HG02642 (cell line): ENCODE results near the gene VPS25.

ENCODE experiments used
- ATAC-seq: cut with Tn5 transposase; IDR thresholded peaks from one replicate; pipeline ENCODE4 v1.9.1; 2021; ENCODE audit warnings: mild to moderate bottlenecking; ENCODE audit not compliant: unreplicated experiment, poor library complexity

The VPS25 gene

DNA sequence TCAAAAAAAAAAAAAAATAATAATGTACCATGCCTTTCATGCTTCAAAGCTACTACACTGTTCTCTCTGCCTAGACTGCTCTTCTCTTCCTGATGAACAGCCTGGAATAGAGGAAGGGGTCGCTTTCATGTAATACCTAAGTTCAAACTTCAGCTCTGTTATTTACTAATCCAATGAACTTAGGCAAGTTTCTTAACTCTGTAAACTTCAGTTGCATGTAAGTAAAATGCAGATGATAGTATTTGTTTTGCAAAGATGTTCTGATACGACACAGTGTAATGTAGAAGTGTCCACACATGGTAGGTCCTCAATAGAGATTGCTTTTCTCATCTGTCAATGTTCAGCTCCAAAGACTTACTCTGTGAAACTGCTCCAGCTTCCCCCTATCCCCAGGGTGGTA lies 18.7 kb downstream of the VPS25 start:
- no peak for ATAC-seq

- no peak for ATAC-seq
These were observed 19.3 kb downstream of the VPS25 start for GRCh38 chr17:42792545-42792944.

- no peak for ATAC-seq
These were observed 21.8 kb downstream of the VPS25 start for GRCh38 chr17:42795061-42795460.

DNA sequence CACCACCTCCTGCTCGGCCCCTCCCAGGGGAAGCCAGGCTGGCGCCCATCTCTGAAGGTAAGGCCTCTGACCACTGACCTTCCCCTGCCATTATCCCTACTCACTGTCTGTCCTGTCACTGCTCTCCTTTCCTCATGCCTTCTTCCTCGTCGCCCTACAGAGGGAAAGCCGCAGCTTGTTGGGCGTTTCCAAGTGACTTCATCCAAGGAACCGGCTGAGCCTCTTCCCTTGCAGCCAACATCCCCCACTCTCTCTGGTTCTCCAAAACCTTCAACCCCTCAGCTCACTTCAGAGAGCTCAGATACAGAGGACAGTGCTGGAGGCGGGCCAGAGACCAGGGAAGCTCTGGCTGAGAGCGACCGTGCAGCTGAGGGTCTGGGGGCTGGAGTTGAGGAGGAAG lies 22.2 kb downstream of the VPS25 start:
- no peak for ATAC-seq

GRCh38 chr17:42796066-42796758 lies 23.0 kb downstream of the VPS25 start:
- ATAC-seq, result no peak

- ATAC-seq, result no peak
These were observed 24.1 kb downstream of the VPS25 start for GRCh38 chr17:42797067-42798007.

GRCh38 chr17:42798011-42798382 lies 24.7 kb downstream of the VPS25 start:
- no peak for ATAC-seq

DNA sequence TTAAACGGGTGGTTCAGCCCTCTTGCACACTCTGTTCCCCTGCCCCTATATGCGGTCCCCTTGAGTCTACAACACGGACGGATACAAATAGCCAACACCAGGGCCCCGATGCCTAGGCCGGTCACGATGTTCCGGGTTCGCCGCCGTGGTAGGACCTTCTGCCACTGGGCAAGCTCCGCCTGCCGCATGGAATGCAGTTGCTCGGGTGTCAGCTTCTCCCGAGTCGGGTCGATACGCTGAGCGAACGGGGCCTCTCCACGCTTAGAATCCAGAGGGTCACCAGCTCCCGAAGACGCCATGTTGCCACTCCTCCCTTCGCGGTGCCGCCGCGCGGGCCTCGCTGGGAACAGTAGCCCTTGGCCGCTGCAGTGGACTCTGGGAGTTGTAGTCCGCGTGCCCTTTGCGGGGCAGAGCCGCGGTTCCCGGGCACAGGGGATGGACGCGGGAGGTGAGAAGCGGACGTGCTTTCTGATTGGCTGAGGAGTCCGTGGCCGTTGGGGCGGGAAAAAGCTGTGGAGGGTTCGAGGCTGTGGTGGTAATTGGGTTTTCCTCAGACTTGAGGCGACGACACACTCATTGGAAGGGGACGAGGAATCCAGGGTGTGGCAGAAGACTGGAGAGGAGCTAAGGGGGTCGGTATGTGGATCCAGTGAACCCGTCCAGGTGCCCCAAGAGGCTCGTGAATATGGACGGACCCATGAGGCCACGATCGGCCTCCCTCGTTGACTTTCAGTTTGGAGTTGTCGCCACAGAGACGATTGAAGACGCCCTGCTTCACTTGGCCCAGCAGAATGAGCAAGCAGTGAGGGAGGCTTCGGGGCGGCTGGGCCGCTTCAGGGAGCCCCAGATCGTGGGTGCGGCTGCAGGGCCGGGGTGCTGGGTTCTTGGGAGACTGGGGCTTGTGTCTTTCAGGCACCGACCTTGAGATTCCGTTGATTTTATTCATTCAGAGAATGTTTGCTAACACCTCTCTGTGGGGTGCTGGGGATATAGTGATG lies 25.4 kb downstream of the VPS25 start, which contains the start of the genes CNTD1 and COA3:
Gene CNTD1, plus strand, starts transcription at position 479 of the 998 bp plus-strand sequence. Its CDS starts 207 bp downstream, at position 686.
Gene COA3, minus strand, starts transcription at position 322 of the 998 bp plus-strand sequence. Its CDS starts 23 bp downstream, at position 299.
- ATAC-seq, result peak; percentile 87

DNA sequence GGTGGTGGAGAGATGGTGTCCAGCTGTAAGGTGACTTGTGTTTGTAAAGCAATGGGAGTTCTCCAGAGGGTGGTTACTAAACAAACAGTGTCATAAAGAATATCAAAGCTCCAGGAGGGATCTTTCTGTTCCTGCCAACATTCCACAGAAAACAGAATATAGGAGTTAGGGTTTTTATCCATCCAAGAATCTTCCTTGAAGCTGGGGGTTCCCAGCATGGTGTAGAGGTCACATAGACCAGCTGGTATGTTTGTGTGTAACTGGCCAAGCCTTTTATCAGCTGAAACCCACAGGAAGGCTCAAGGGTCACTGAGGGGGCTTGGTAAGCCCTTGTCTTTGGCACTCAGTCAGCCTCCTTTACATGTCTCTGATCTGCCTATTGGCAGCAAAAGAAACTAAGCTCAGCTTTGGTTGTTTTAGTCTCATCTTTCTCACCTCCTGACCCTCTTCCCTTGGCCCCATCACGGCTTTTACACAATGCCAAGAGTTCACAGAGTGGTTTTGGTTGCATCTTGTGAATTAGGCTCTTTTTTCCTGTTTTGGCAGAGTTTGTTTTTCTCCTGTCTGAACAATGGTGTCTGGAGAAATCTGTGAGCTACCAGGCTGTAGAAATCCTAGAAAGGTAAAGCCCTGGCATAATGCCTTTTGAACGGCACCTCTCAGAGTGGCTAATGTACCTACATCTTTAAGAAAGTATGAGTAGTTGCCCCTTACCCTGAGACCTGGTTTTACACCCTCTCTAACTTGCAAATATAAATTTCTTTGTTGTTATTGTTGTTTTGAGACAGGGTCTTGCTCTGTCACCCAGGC lies 30.0 kb downstream of the VPS25 start:
- no peak for ATAC-seq

DNA sequence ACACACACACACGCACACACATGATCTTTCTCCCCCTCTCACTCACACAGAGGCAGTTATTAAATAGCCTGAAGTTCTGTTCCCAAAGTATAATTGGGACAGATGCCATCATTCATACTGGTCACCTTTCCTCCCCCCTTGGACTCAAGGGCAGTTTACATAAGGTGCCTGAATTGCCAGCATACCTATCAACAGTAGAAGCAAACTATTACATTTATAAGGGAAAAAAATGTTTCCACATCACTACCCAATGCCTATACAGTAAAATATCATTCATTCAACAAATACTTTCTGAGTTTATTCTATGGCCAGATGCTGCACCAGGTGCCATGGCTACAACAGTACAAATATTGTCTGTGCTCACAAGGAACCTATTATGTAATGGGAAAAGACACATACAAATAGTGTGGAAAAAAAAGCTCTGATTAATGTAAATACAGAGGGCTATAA lies 31.7 kb downstream of the VPS25 start:
- no peak for ATAC-seq

DNA sequence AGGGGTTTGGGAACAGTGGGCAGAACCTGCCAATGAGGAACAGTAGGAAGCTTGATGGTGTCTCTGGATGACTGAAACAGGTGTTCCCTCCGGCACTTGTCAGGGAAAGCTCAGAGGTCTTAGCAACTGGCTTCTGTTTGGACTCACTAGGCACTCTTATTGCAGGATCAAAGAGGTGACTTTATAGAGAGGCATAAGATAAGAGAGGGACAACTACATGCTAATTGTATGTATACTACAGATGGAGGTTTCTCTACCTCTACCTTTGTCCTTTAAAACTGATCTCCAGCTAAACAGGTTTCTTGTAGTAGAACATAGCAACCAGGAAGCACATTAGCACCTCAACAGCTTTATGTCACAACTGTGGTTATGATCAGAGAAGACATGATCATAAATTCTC lies 33.0 kb downstream of the VPS25 start:
- no peak for ATAC-seq

- ATAC-seq, result no peak
These were observed 36.0 kb downstream of the VPS25 start for GRCh38 chr17:42809250-42809649.

GRCh38 chr17:42814633-42815399 lies 41.6 kb downstream of the VPS25 start:
- no peak for ATAC-seq

DNA sequence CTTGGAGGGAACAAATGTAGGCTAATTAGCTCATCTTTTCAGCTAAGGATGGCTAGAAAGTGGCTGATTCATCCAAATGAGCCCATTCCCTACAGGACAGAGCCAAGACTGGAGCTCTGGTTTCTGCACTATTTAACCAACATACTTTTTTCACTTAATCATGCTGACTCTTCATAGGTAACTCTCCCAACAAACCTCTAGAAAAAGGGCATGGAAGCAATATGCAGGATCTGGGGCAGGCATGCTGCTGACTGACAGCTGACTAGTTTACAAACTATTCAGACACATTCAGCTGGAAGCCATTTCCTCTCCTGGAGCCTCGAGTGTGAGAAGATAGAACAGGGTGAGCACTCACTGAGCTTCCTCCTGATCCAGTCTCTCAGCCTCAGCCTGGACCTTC lies 44.6 kb downstream of the VPS25 start:
- no peak for ATAC-seq

DNA sequence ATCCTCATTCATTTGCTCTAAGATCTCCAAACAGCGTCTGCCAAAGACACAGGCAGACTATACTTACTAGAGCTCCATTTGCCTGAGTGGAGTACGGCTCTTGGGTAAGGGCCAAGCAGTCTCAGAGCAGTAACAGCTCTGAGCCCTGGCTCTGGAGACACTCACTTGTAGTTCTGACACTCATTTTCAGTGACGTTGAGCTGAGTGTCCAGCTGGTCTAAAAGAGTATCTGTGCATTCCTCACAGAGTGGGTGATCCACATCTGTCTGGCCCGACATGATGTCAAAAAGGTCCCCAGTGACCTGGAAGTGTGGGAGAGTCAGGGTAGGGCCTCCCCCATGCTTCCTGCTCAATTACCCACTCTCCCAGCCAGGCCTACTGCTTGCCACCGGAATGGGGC lies 45.1 kb downstream of the VPS25 start:
- no peak for ATAC-seq

DNA sequence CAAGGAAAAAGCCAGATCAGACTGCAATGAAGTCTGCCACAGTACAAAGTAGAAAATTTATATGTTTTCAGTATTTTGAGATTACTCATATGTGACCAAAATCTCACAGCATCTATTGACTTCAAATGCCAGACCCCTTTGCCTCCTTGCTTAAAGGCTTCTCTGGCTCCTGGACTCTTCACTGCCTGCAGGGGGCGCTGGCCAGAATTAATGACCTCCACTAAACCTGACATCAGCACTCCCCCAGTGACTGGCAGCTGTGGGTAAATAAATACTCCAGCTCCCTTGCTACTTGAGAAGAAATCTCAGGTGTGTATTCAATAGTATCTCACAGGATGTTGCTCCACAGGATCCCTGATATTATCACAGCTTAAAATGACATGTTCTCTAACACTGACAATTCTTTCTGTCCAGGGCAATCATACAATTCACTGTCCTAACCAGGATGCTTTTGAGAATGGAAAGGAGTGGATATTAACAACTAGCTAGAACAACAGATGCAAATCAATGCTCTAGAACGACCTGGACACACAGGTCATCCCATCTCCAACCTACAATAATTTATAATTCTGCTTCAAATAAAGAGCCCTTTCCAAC lies 46.8 kb downstream of the VPS25 start:
- no peak for ATAC-seq

GRCh38 chr17:42821176-42821575 lies 47.9 kb downstream of the VPS25 start:
- ATAC-seq, result no peak

GRCh38 chr17:42827472-42827871 lies 54.2 kb downstream of the VPS25 start:
- ATAC-seq, result no peak
